SU-DHL-6 (cell line): ENCODE results near the gene FARS2.

Experiments
- H2AFZ ChIP-seq: fragments of 200-600 bp; sonication (generic); 2 replicates; pipeline ENCODE4 v1.6.1; 2014; ENCODE audit warnings: low read depth, mild to moderate bottlenecking, moderate library complexity, mixed read lengths, antibody characterized with exemption, low read length; ENCODE audit not compliant: severe bottlenecking
- H3F3A ChIP-seq: fragments of 200-600 bp; shearing (Covaris generic); 2 replicates; pipeline ENCODE4 v1.6.0; 2016; ENCODE audit warnings: antibody characterized with exemption, mild to moderate bottlenecking; ENCODE audit not compliant: insufficient read depth
- H3K27ac ChIP-seq: fragments of 200-600 bp; sonication (generic); 2 replicates; pipeline ENCODE4 v1.5.1; 2016; ENCODE audit warnings: low read depth, mild to moderate bottlenecking, low read length, moderate library complexity, mixed read lengths
- H3K27me3 ChIP-seq: fragments of 200-600 bp; sonication (generic), shearing (Covaris generic); 2 replicates; pipeline ENCODE4 v1.6.0; 2014; ENCODE audit warnings: mild to moderate bottlenecking, low read length
- H3K36me3 ChIP-seq: fragments of 200-600 bp; sonication (generic); 2 replicates; pipeline ENCODE4 v1.6.1; 2014; ENCODE audit warnings: mild to moderate bottlenecking, low read length, mixed read lengths
- H3K4me2 ChIP-seq: fragments of 300-600, 200-600 bp; shearing (Covaris generic), sonication (generic); 2 replicates; pipeline ENCODE4 v1.6.0; 2014; ENCODE audit warnings: low read length, low read depth, mild to moderate bottlenecking; ENCODE audit not compliant: poor library complexity, severe bottlenecking
- H3K4me3 ChIP-seq: fragments of 200-600 bp; sonication (generic); 2 replicates; pipeline ENCODE4 v1.5.1; 2014; ENCODE audit warnings: antibody characterized with exemption, low read length, mild to moderate bottlenecking, mixed read lengths; ENCODE audit not compliant: insufficient read depth, poor library complexity, severe bottlenecking
- H3K79me2 ChIP-seq: fragments of 200-600 bp; sonication (generic); 2 replicates; pipeline ENCODE4 v1.6.1; 2014; ENCODE audit warnings: mild to moderate bottlenecking, low read length, moderate library complexity; ENCODE audit not compliant: insufficient read depth
- H3K9ac ChIP-seq: fragments of 200-600 bp; sonication (generic); 2 replicates; pipeline ENCODE4 v1.7.0; 2014; ENCODE audit warnings: mild to moderate bottlenecking, low read length
- H3K9me2 ChIP-seq: fragments of 200-600 bp; sonication (generic); replicated peaks from 2 replicates; pipeline ENCODE4 v1.6.1; 2014; ENCODE audit warnings: low read length; ENCODE audit not compliant: insufficient read depth
- H3K9me3 ChIP-seq: fragments of 200-600 bp; sonication (generic); 2 replicates; pipeline ENCODE4 v1.6.1; 2014; ENCODE audit warnings: low read length, mixed read lengths; ENCODE audit not compliant: insufficient read depth
- H4K20me1 ChIP-seq: fragments of 200-600 bp; sonication (generic); 2 replicates; pipeline ENCODE4 v1.6.1; 2014; ENCODE audit warnings: low read depth, mild to moderate bottlenecking, antibody characterized with exemption, low read length, moderate library complexity, mixed read lengths
- EZH2phosphoT487 ChIP-seq: fragments of 200-600 bp; sonication (generic), shearing (Covaris generic); conservative IDR thresholded peaks from 2 replicates; pipeline ENCODE4 v1.6.1; 2018; ENCODE audit warnings: mild to moderate bottlenecking, antibody characterized with exemption, low read length, moderate library complexity, mixed read lengths
- TF ChIP-seq, protein P1 (sequence below): fragments of 200-600 bp; sonication (generic); IDR thresholded peaks from one replicate; pipeline ENCODE4 v1.5.1; 2017; ENCODE audit warnings: antibody characterized with exemption, mild to moderate bottlenecking, low read length, moderate library complexity; ENCODE audit not compliant: insufficient read depth, poor library complexity, severe bottlenecking

The FARS2 gene

DNA sequence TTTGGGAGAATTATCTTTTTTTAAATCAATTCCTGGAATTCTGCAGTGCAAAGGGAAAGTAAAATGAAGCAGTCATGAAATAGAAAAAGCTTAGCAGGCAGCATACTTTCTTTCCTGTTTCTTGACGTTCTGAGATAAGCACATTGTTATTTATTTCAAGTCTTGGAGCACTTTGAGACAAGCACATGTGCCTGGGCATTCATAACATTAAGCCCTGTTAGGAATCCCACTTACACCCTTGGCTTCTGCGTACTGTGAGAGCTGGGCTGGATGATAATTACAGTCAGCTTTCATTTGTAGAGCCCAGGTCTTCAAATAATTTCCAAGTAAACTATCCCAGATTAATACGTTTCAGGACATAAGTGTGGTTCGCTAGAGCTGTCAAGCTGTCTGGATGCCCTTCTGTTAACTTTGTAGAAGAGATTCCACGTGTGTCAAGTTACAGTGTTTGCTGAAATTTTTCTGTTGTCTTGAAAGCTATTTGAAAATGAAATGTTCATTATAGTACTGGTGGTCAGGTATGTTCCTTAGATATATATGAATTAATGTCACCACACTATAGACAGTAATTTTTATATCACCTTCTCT, 8.9 kb downstream of the FARS2 start:
- H3K27ac ChIP-seq = no peak overlapping the region

DNA sequence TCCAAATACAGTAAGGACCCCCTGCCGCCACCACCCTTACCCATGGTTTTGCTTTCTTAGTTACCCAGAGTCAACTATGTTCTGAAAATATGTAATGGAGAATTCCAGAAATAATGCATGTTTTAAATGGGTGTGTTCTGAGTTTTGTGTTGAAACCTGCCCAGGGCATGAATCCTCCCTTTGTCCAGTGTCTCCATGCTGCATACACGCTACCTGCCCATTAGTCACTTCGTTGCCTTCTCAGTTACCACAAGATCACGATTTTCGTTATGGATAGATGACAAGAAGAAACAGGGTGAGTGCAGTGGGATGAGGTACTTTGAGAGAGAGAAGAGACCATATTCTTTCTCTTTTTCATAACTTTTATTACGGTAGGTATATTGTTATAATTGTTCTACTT, 10.6 kb downstream of the FARS2 start:
- Histone ChIP-seq H3K9ac (no peak overlapping the region), H3K4me3 (no peak overlapping the region), H3K9me2 (no peaks in the 10 kb centered on the region), H3F3A (no peaks in the 10 kb centered on the region), H3K36me3 (no peaks in the 10 kb centered on the region), H3K27ac (no peak overlapping the region), H3K4me2 (no peak overlapping the region), H3K27me3 (no peaks in the 10 kb centered on the region), H3K79me2 (peaks cover 29% of the 10 kb centered on the region), H2AFZ (no peak overlapping the region), H4K20me1 (peaks cover 23% of the 10 kb centered on the region), H3K9me3 (no peaks in the 10 kb centered on the region)
- TF ChIP-seq, protein P1, sequence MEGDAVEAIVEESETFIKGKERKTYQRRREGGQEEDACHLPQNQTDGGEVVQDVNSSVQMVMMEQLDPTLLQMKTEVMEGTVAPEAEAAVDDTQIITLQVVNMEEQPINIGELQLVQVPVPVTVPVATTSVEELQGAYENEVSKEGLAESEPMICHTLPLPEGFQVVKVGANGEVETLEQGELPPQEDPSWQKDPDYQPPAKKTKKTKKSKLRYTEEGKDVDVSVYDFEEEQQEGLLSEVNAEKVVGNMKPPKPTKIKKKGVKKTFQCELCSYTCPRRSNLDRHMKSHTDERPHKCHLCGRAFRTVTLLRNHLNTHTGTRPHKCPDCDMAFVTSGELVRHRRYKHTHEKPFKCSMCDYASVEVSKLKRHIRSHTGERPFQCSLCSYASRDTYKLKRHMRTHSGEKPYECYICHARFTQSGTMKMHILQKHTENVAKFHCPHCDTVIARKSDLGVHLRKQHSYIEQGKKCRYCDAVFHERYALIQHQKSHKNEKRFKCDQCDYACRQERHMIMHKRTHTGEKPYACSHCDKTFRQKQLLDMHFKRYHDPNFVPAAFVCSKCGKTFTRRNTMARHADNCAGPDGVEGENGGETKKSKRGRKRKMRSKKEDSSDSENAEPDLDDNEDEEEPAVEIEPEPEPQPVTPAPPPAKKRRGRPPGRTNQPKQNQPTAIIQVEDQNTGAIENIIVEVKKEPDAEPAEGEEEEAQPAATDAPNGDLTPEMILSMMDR = no peak
- no peak for TF ChIP-seq EZH2phosphoT487

More for the DNA sequence above, 8.9 kb downstream of the FARS2 start:
- no peaks in the 10 kb centered on the region for H3K9me3 ChIP-seq
- no peak overlapping the region for H2AFZ ChIP-seq
- peaks cover 8% of the 10 kb centered on the region; the same call in 1 of the 2 replicates for H4K20me1 ChIP-seq
- H3K79me2 ChIP-seq = peaks cover 45% of the 10 kb centered on the region
- no peak overlapping the region for H3K4me3 ChIP-seq
- H3K9ac ChIP-seq = no peak overlapping the region
- no peaks in the 10 kb centered on the region for H3K36me3 ChIP-seq
- H3K27me3 ChIP-seq = no peaks in the 10 kb centered on the region
- H3K9me2 ChIP-seq = no peaks in the 10 kb centered on the region
- no peak for TF ChIP-seq EZH2phosphoT487
- TF ChIP-seq, protein P1 = no peak
- no peaks in the 10 kb centered on the region for H3F3A ChIP-seq
- H3K4me2 ChIP-seq = no peak overlapping the region

DNA sequence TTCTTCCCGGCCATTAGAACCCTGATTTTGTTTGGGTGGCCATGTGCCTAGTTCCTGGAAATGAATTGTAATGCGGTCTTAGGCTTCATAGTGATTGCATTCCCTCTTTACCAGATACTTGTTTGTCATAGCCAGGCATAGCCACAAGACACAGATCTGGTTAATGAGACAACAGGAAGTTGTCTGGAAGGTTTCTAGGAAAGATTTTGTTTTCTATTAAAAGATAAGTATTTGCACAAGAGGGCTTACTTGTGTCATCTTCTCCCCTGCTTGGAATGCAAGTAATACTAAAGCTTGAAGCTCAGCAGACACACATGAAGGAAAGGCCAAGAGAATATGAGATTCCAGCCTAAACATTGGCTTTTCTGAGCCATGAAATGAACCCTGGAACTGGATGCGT, 12.9 kb downstream of the FARS2 start:
- no peaks in the 10 kb centered on the region for H3K27me3 ChIP-seq
- H3K36me3 ChIP-seq = no peaks in the 10 kb centered on the region

More for the DNA sequence above, 12.9 kb downstream of the FARS2 start:
- no peaks in the 10 kb centered on the region for H3F3A ChIP-seq
- TF ChIP-seq EZH2phosphoT487 = no peak
- TF ChIP-seq, protein P1 = no peak
- peaks cover 36% of the 10 kb centered on the region for H4K20me1 ChIP-seq
- H3K4me2 ChIP-seq = no peak overlapping the region
- H3K79me2 ChIP-seq = peaks cover 25% of the 10 kb centered on the region
- no peaks in the 10 kb centered on the region for H3K9me2 ChIP-seq
- H3K27ac ChIP-seq = no peak overlapping the region
- no peak overlapping the region for H2AFZ ChIP-seq
- no peak overlapping the region for H3K4me3 ChIP-seq
- H3K9me3 ChIP-seq = no peaks in the 10 kb centered on the region
- no peak overlapping the region for H3K9ac ChIP-seq
